AG08396 (cell line): ENCODE results near the gene TMOD2.

ENCODE experiments used
- DNase-seq: peaks from one replicate; pipeline ENCODE4 v3.0.0; 2012; ENCODE audit warnings: low spot score, mixed read lengths

TMOD2 gene

DNA sequence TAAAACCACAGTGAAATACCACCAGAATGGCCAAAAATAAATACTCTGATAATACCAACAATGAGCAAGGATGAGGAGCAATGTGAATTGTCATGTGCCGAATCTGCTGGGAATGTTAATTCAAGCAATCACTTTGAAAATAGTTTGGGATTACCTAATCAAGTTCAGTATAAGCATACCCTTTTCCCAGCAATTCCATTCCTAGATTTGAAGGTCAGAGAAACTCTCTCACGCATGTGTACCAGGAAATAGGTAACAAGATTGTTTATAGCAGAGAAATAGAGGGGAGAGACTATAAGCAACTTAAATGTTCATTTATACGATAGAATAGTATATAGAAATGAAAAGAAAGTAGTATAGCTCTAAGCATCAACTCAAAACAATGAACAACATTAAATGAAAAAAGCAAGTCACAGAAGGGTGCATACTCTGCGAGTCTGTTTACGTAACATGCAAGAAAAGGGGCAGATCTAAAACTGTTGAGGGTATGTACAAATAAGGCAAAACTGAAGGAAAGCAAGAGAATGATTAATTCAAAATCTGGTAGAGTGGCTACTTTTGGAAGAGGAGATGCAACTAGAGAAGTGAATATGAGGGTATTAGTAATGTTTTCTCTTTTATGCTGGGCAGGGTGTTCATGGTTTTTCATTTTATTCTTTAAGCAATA is 105.5 kb downstream of the TMOD2 start:
- DNase-seq = no peak

DNA sequence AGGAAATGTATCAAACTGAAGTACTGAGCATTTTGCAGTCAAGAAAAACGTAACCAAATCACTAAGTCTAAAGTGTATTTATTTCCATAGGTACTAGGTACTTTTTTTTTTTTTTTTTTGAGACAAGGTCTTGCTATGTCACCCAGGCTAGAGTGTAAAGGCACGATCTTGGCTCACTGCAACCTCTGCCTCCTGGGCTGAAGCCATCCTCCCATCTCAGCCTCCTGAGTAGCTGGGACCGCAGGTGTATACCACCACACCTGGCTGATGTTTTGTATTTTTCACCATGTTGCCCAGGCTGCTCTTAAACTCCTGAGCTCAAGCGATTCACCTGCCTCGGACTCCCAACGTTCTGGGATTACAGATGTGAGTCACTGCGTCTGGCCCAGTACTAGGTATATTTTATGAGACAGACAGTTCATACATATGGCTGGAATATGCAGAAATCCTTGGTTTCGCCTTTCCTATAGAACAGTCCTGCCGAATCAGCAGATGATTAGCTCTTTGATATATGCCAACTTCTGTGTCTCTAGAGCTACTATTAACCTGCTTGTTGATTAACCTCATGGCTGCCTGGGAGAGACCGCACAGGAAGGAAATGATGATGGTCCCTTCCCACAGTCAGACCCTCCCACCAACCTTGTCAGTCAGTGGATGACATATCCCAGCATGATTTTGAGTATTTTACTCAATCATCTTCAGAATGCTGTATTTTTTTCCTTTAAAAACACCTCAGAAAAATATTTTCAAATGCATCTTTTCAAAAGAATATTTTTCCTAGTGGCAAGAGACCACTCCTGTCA is 110.4 kb downstream of the TMOD2 start:
- no peak for DNase-seq

DNA sequence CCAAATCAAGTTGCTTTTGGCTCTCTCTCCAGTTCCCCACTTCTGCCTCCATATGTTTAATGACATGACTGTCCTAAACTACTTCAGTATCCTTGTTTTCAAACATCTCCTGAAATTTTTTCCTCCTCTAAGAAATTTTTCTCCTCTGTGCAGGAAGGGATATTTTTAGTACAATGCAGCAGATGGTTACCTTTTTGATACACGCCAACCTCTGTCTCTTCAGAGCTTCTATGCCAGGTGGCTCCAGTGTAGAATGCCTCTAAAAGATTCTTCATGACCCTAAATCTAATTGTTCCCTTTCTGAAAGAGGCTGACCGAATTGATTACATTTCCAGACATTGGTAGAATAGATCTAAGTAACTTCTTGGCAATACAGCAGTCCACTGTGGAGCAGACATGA is 111.7 kb downstream of the TMOD2 start:
- no peak for DNase-seq

DNA sequence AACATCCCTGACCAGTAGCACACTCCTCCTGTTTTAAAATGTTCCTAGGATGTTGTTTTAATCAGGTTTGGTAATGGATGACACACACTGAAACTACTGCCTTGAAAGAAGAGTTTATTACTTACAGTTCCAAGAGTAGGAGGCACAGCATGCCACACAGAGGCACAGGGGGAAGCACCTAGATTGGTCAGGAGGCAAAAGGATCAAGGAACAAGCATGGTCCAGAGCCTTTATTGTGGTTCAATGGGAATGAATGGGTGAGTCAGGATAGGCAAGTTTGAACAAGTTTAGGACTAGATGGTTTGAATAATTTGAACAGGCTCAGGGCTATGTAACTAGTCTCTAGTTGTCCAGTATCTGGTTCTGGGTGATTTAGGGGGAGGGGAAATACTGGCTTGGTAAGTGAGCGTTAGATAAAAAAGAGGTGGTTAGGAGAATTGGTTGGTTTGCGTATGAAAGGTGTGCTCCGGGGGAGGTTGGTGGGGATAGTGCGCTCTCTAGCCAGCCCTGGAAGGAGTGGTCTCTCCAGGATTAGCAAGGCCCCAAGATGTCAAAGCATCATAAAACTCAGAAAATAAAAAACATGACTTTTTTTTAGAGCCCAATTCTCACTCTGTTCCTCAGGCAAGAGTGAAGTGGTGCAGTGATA is 113.1 kb downstream of the TMOD2 start:
- DNase-seq = no peak

DNA sequence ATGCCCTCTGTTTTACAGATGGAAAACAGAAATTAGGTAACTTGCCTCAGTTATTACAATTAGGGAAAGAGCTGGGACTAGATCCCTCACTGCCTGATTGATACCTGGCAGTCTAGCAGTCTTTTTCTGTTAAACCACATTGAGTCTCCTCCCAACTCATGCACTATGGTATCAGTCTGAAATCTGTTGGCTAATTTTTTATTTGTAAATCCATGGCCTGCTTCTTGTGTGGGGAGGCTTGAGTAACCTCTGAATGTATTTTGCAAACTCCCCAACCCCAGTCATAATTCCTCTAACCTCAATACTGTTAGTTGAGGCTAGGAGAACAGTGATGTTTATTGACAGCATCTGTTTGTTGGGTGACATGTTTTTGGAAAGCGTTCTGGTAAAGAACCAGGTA is 113.9 kb downstream of the TMOD2 start:
- no peak for DNase-seq
